Measurements from ENCODE around the gene MYOCD. TPM values are rescaled to one million over a fixed set of nuclear protein-coding genes. Genes with fewer than 3 reads are reported as not detected.

MYOCD gene
- total RNA-seq, 4 donors from 2014 or later, result 0.34 to 2.8 (median 0.78) TPM

DNA sequence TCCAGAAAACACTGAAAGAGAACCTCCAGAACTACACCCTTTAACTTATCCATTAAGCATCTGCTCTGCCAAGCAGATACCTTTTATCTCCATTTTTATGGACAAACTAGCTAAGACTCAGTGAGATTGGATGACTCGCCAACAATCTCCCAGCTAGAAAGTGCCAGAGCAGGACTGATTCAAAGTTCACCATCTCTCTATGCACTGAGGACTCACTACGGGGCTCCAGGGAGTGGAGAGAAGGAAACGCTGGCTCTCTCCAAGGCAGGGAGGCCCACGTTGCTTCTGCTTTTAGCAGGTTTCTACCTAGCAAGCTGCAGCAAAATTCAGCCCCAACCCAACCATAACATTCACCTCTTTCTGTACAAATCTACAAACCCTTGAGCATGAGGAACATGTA is 70.8 kb downstream of the MYOCD start:
- Histone ChIP-seq H3K9me3 (no peaks in the 10 kb centered on the region), H3K27ac (no peak overlapping the region), H3K36me3 (no peaks in the 10 kb centered on the region), H3K27me3 (peaks cover 7% of the 10 kb centered on the region), H3K4me1 (peaks cover 5% of the 10 kb centered on the region), H3K4me3 (no peak overlapping the region)
- no peak for DNase-seq (ENCODE audit: low spot score in 2 of 2)
- WGBS, result 82% methylated on average over 4 of the region's 4 CpGs
- TF ChIP-seq POLR2A (IDR thresholded peaks at IDR 0.05) (no peak), CTCF (IDR thresholded peaks at IDR 0.05) (no peak), EP300 (IDR thresholded peaks at IDR 0.05) (no peak), POLR2AphosphoS5 (IDR thresholded peaks at IDR 0.05) (no peak)

DNA sequence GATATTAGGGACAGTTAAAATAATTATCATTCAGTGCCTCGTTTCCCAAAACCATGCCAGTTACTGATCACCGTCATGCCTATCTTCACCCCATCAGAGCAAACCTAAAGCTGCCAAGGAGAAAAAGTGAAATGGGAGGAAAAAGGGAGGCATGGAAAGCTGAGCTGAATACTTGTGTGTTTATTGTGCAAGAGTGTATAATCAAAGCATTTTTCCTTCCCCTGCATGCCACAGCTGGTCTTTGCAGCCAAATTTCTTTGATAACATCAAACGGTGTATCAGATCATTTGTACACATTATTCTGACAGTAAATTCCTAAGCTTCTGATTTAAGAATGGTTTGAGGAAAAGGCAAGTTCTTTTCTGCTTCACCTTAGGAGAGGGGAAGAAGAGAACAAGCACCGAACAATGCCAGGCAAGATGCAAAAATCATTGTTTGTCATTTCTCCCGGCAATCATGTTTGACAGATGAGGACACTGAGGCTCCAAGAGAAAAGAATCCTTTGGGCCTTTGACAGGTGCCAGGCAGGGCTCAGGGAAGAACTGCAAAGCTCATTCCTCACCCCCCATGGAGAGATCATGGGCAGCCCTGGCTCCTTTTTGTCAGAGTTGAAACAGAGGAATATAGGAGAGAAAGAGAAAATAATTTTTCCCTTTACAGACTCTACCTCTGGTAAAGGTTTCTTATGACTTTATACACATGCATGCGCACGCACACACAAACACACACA is 72.2 kb downstream of the MYOCD start:
- WGBS, result 53% methylated on average over 7 of the region's 7 CpGs
- Histone ChIP-seq H3K9me3 (no peaks in the 10 kb centered on the region), H3K27me3 (peaks cover 7% of the 10 kb centered on the region), H3K36me3 (no peaks in the 10 kb centered on the region), H3K27ac (no peak overlapping the region), H3K4me3 (no peak overlapping the region), H3K4me1 (peaks cover 6% of the 10 kb centered on the region)
- DNase-seq (ENCODE audit: low spot score in 2 of 2), result no peak
- TF ChIP-seq CTCF (IDR thresholded peaks at IDR 0.05) (no peak), POLR2AphosphoS5 (IDR thresholded peaks at IDR 0.05) (no peak), EP300 (IDR thresholded peaks at IDR 0.05) (no peak), POLR2A (IDR thresholded peaks at IDR 0.05) (no peak)

DNA sequence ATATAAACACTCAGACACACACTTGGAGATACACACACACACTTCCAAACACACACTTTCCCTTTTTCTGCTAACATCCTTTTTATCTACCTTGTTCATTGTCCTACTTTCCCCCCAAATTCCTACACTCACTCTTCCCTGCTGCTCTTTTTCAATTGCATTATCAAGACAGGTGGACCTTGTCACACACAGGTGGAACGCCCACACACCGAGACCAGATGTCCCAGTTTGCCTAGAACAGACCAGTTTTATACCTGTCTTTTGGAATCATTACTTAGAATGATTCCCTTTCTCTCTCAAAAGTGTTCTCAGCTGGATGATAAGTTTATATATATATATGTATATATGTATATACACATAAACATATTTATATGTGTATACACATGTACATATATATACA is 72.9 kb downstream of the MYOCD start:
- no peak for DNase-seq (ENCODE audit: low spot score in 2 of 2)
- TF ChIP-seq POLR2A (IDR thresholded peaks at IDR 0.05), result no peak
- no peak for TF ChIP-seq POLR2AphosphoS5 (IDR thresholded peaks at IDR 0.05)
- no peak for TF ChIP-seq CTCF (IDR thresholded peaks at IDR 0.05)
- TF ChIP-seq EP300 (IDR thresholded peaks at IDR 0.05), result no peak
- H3K4me1 ChIP-seq, result peaks cover 6% of the 10 kb centered on the region
- no peaks in the 10 kb centered on the region for H3K9me3 ChIP-seq
- H3K27ac ChIP-seq, result no peak overlapping the region
- no peak overlapping the region for H3K4me3 ChIP-seq
- peaks cover 7% of the 10 kb centered on the region for H3K27me3 ChIP-seq
- WGBS, result 82% methylated on average over 2 of the region's 2 CpGs
- no peaks in the 10 kb centered on the region for H3K36me3 ChIP-seq

DNA sequence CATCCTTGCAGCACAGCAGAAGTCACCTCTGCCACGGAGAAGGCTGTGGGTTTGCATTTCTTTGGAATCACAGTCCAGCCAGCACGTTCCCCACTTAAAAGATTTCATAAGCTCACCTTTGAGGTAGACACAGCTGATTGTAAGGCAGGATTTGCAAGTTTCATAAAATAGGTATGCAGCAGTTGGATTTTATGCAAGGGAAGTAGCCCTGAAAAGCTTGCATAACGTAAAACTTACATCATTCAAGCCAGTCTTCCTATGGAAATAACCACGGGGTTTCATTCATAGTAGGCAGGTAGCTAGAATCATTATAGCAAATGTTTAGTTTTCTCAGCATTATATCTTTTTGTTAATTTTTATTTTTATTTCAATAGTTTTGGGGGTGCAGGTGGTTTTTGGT is 73.8 kb downstream of the MYOCD start:
- Histone ChIP-seq H3K27me3 (peaks cover 7% of the 10 kb centered on the region), H3K36me3 (no peaks in the 10 kb centered on the region), H3K4me3 (no peak overlapping the region), H3K27ac (no peak overlapping the region), H3K9me3 (no peaks in the 10 kb centered on the region), H3K4me1 (peaks cover 6% of the 10 kb centered on the region)
- TF ChIP-seq EP300 (IDR thresholded peaks at IDR 0.05), result no peak
- no peak for TF ChIP-seq CTCF (IDR thresholded peaks at IDR 0.05)
- no peak for TF ChIP-seq POLR2A (IDR thresholded peaks at IDR 0.05)
- WGBS, result 69% methylated on average over 4 of the region's 4 CpGs
- no peak for DNase-seq (ENCODE audit: low spot score in 2 of 2)

DNA sequence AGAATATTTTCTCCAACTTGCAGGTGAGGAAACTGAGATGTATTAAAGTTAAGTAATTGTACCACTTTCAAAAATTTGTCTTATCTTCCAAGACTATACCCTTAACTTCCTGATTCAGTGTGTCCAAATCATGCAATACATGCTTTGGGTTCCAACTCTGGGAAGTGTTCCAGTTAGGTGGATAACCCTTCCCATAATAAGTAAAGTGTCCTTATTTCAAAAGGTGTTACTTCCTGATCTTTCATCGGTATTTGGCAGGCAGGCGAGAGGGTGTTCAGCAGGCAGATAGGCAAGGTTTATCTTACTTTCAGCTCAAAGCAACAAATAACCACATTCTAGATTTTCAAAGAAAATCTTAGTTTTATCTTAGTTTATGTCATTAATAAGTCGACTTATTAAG is 77.4 kb downstream of the MYOCD start:
- Histone ChIP-seq H3K27me3 (peaks cover 7% of the 10 kb centered on the region), H3K27ac (no peak overlapping the region), H3K9me3 (no peaks in the 10 kb centered on the region), H3K4me1 (peaks cover 3% of the 10 kb centered on the region), H3K36me3 (no peaks in the 10 kb centered on the region), H3K4me3 (no peak overlapping the region)
- no peak for DNase-seq (ENCODE audit: low spot score in 2 of 2)
- 53% methylated on average over 3 of the region's 3 CpGs for WGBS
- TF ChIP-seq POLR2AphosphoS5 (IDR thresholded peaks at IDR 0.05) (no peak), POLR2A (IDR thresholded peaks at IDR 0.05) (no peak), CTCF (IDR thresholded peaks at IDR 0.05) (no peak), EP300 (IDR thresholded peaks at IDR 0.05) (no peak)

Data from suprapubic skin (tissue), 4 donors.